AML-193 (cell line): ENCODE data around the gene SORBS1.

Source experiments
- DNase-seq, 2 experiments: peaks; one replicate each; lab custom pipeline; 2025; lab: John Stamatoyannopoulos, UW

The SORBS1 gene

GRCh38 chr10:95346715-95347401 lies 214.3 kb downstream of the SORBS1 start:
- no peak for DNase-seq

- no peak for DNase-seq
Observed at GRCh38 chr10:95343573-95343972, 217.6 kb downstream of the SORBS1 start.

- DNase-seq = no peak
Observed at GRCh38 chr10:95341716-95342130, 219.4 kb downstream of the SORBS1 start.

- no peak for DNase-seq
Observed at GRCh38 chr10:95339863-95340262, 221.3 kb downstream of the SORBS1 start.

- no peak for DNase-seq
Observed at GRCh38 chr10:95337423-95338160, 223.6 kb downstream of the SORBS1 start.

GRCh38 chr10:95336702-95337101 lies 224.5 kb downstream of the SORBS1 start:
- no peak for DNase-seq

GRCh38 chr10:95335933-95336699 lies 225.1 kb downstream of the SORBS1 start:
- DNase-seq = no peak

GRCh38 chr10:95334805-95335144 lies 226.4 kb downstream of the SORBS1 start:
- no peak for DNase-seq

GRCh38 chr10:95333997-95334804 lies 227.0 kb downstream of the SORBS1 start:
- DNase-seq = no peak

GRCh38 chr10:95332666-95333249 lies 228.4 kb downstream of the SORBS1 start:
- DNase-seq = no peak

- DNase-seq = no peak
Observed at GRCh38 chr10:95331596-95332130, 229.5 kb downstream of the SORBS1 start.

GRCh38 chr10:95330966-95331453 lies 230.2 kb downstream of the SORBS1 start:
- DNase-seq = no peak

GRCh38 chr10:95329296-95329695 lies 231.9 kb downstream of the SORBS1 start:
- no peak for DNase-seq

- no peak for DNase-seq
Observed at GRCh38 chr10:95328013-95328412, 233.2 kb downstream of the SORBS1 start.

- DNase-seq = no peak
Observed at GRCh38 chr10:95327367-95327766, 233.8 kb downstream of the SORBS1 start.

- DNase-seq = no peak
Observed at GRCh38 chr10:95326396-95326795, 234.8 kb downstream of the SORBS1 start.

GRCh38 chr10:95325863-95326262 lies 235.3 kb downstream of the SORBS1 start:
- no peak for DNase-seq

- DNase-seq = no peak
Observed at GRCh38 chr10:95324436-95325268, 236.5 kb downstream of the SORBS1 start.

GRCh38 chr10:95321554-95322301 lies 239.4 kb downstream of the SORBS1 start:
- no peak for DNase-seq

- DNase-seq = no peak
Observed at GRCh38 chr10:95319239-95319638, 241.9 kb downstream of the SORBS1 start.
